IgD-negative memory B cell (primary cell): Measurements from ENCODE around the gene TLX1. TPM values are rescaled to one million over a fixed set of nuclear protein-coding genes. Genes with fewer than 3 reads are reported as not detected.

ENCODE experiments used
- H3K27ac Mint-ChIP-seq, 3 donors: one replicate each; pipeline ENCODE4 v1.8.0; 2020 to 2022; ENCODE audit warnings: mild to moderate bottlenecking in 3 of 3, mixed read lengths in 3 of 3, moderate library complexity in 1 of 3
- H3K27me3 Mint-ChIP-seq: one replicate; pipeline ENCODE4 v1.8.0; 2021; ENCODE audit warnings: mixed read lengths
- H3K36me3 Mint-ChIP-seq: one replicate; pipeline ENCODE4 v1.8.0; 2020; ENCODE audit warnings: mild to moderate bottlenecking, mixed read lengths
- H3K4me1 Mint-ChIP-seq, 3 donors: one replicate each; pipeline ENCODE4 v1.8.0; 2020 to 2022; ENCODE audit warnings: mixed read lengths in 3 of 3, mild to moderate bottlenecking in 1 of 3
- H3K4me3 Mint-ChIP-seq, 4 donors: one replicate each; pipeline ENCODE4 v1.8.0; 2020 to 2022; ENCODE audit warnings: mild to moderate bottlenecking in 4 of 4, mixed read lengths in 4 of 4, moderate library complexity in 3 of 4
- H3K9me3 Mint-ChIP-seq, 3 donors: one replicate each; pipeline ENCODE4 v1.8.0; 2020 to 2021; ENCODE audit warnings: mixed read lengths in 3 of 3, mild to moderate bottlenecking in 1 of 3
- polyA plus RNA-seq: library from polyadenylated mRNA; unstranded; fragments of 300-500 nt; fragmentation: Illumina TruSeq; gene quantifications from one replicate; pipeline ENCODE4 v1.2.3, GENCODE V29; 2021

Gene TLX1
- polyA plus RNA-seq, 1 donor from 2014 or later, result not detected

GRCh38 chr10:101122270-101123084, 8.6 kb upstream of the TLX1 start:
- Mint-ChIP-seq H3K36me3 (peaks cover 2% of the 10 kb centered on the region), H3K27me3 (peaks cover 60% of the 10 kb centered on the region)

DNA sequence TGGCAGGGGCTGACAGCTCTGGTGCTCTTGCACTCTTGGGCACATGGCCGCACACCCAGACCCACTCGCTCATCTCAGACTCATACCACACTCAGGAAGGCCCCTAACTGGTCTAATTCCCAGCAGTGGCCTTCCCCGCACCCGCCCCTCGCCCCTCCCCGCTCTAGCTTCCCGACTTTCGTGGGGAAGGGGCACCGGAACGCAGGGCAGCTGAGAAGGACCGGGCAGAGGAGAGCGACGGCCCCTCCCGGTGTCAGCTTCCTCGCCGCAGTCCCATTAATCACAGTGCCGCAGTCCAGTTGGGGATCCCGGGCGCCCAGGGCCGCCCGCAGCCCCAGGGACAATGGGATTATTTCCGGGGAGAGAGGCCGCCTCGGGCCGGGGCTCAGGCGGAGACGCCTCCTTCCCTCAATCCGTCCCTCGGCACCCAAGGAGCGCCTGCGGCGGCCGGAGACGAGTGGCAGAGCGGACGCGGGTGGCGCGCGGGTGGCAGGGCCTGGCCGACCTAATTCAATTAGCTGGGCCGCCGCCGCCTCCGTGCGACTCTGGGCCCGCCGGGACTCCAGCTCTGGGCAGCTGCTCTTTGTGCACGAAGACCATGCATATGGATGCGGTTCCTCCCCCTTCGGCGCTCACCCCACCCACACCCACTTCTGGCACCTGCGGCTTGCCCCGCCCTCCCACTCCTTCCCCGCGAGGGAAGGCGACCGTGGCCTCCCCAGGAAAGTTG, 7.8 kb upstream of the TLX1 start:
- Mint-ChIP-seq H3K27me3 (peaks cover 60% of the 10 kb centered on the region), H3K27ac (no peak overlapping the region), H3K9me3 (peaks cover 0 to 3% (median 1%) of the 10 kb centered on the region in 3 donors), H3K4me3 (peak overlapping the region; percentile 16 to 87 (median 64)), H3K36me3 (peaks cover 2% of the 10 kb centered on the region), H3K4me1 (peaks cover 10 to 22% (median 19%) of the 10 kb centered on the region in 3 donors)

More at GRCh38 chr10:101122270-101123084, 8.6 kb upstream of the TLX1 start:
- Mint-ChIP-seq H3K9me3 (peaks cover 0 to 3% (median 1%) of the 10 kb centered on the region in 3 donors), H3K4me1 (peaks cover 10 to 22% (median 19%) of the 10 kb centered on the region in 3 donors), H3K4me3 (peak overlapping the region in 3 of 4 donors; percentile 72 to 92 (median 87)), H3K27ac (no peak overlapping the region)

- H3K4me1 Mint-ChIP-seq, result peaks cover 10 to 22% (median 19%) of the 10 kb centered on the region in 3 donors
- peaks cover 0 to 5% (median 1%) of the 10 kb centered on the region in 3 donors for H3K9me3 Mint-ChIP-seq
- no peak overlapping the region for H3K27ac Mint-ChIP-seq
- peaks cover 64% of the 10 kb centered on the region for H3K27me3 Mint-ChIP-seq
- peaks cover 4% of the 10 kb centered on the region for H3K36me3 Mint-ChIP-seq
- H3K4me3 Mint-ChIP-seq, result peak overlapping the region; percentile 16 to 79 (median 64)
Observed at GRCh38 chr10:101123815-101124617, 7.1 kb upstream of the TLX1 start.

- peaks cover 0 to 5% (median 1%) of the 10 kb centered on the region in 3 donors for H3K9me3 Mint-ChIP-seq
- H3K4me3 Mint-ChIP-seq, result peak overlapping the region in 1 of 4 donors; percentile 29
- H3K27me3 Mint-ChIP-seq, result peaks cover 71% of the 10 kb centered on the region
Observed at GRCh38 chr10:101124933-101125332, 6.2 kb upstream of the TLX1 start.

DNA sequence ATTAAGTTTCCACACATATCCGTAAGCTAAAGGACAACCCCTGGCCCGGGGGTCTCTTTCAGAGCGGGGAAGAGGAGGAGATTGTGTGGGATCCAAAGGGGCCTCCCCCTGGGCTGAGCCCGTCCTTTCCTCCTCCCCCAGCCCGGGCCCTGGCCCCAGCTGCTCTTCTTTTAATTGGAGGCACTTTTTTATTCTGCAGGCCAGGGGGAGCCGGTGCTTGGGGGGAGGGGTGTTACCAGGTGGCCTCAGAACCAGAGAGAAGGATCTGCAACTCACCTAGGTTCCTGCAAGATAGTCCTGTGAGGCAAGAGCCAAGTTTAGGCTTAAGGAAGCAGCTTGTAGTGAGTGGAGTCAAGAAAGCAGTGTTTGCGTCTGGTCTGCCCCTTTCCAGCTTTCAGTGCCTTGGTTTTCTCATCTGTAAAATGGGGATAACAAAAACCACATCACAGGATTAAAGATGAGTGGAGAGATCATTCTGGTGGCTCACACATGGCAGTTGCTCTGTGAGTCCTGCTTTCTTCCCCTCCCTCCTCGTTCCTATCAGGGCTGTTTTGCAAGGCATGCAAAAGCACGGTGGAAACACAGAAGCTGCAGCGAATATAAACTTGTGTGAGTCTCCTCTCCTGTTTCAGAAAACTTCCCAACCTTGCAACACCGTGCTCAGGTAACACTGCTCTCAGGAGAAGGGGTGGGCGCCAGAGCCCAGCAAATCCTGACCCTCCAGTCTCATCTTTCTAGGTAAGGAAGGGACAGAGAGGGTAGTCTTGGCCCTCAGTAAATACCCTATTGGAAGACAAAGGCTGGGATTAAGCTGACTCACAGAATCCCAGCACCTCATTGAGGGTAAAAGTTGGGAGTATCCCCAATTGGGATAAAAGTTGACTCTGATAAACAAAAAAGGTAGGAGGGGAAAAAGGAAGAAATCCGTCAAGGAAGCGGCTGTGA, 4.1 kb upstream of the TLX1 start:
- H3K4me1 Mint-ChIP-seq, result peaks cover 7 to 12% (median 11%) of the 10 kb centered on the region in 3 donors
- no peak overlapping the region for H3K4me3 Mint-ChIP-seq
- no peak overlapping the region for H3K27ac Mint-ChIP-seq
- peaks cover 2% of the 10 kb centered on the region for H3K36me3 Mint-ChIP-seq
- H3K27me3 Mint-ChIP-seq, result peaks cover 71% of the 10 kb centered on the region
- peaks cover 0 to 5% (median 1%) of the 10 kb centered on the region in 3 donors for H3K9me3 Mint-ChIP-seq

More at GRCh38 chr10:101124933-101125332, 6.2 kb upstream of the TLX1 start:
- Mint-ChIP-seq H3K4me1 (peaks cover 10 to 22% (median 19%) of the 10 kb centered on the region in 3 donors), H3K27ac (no peak overlapping the region), H3K36me3 (peaks cover 4% of the 10 kb centered on the region)

DNA sequence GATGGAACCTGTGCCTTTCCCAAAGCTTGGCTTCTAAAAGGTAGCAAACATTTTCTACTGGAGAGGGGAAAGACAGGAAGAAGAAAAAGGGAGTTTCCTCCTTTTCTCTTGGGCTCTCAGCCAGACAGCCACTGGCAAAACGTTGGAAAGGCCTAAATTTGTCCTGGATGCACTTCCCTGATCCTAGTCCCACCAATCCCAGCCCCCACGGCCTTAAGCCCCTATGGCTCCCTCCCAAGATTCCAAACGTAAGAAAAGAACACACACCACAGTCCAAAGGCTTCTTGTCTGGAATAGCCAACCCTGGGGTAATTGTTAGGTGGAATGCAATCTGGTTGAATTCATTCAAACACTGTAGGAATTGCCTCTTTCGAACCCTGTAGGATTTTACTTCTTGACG, 959 bp upstream of the TLX1 start:
- H3K4me1 Mint-ChIP-seq, result peaks cover 1 to 8% (median 6%) of the 10 kb centered on the region in 3 donors
- H3K9me3 Mint-ChIP-seq, result peaks cover 0 to 5% (median 0%) of the 10 kb centered on the region in 3 donors
- H3K27me3 Mint-ChIP-seq, result peaks cover 78% of the 10 kb centered on the region
- H3K27ac Mint-ChIP-seq, result no peak overlapping the region
- peak overlapping the region in 1 of 4 donors; percentile 25 for H3K4me3 Mint-ChIP-seq
- peaks cover 3% of the 10 kb centered on the region for H3K36me3 Mint-ChIP-seq

GRCh38 chr10:101131962-101132635, 999 bp downstream of the TLX1 start:
- peaks cover 0 to 4% (median 2%) of the 10 kb centered on the region in 3 donors for H3K9me3 Mint-ChIP-seq
- peak overlapping the region in 1 of 3 donors; percentile 74 for H3K27ac Mint-ChIP-seq
- H3K4me1 Mint-ChIP-seq, result peaks cover 5 to 14% (median 11%) of the 10 kb centered on the region in 3 donors
- peak overlapping the region in 3 of 4 donors; percentile 62 to 87 (median 78) for H3K4me3 Mint-ChIP-seq
- H3K27me3 Mint-ChIP-seq, result peaks cover 82% of the 10 kb centered on the region
- H3K36me3 Mint-ChIP-seq, result peaks cover 3% of the 10 kb centered on the region

DNA sequence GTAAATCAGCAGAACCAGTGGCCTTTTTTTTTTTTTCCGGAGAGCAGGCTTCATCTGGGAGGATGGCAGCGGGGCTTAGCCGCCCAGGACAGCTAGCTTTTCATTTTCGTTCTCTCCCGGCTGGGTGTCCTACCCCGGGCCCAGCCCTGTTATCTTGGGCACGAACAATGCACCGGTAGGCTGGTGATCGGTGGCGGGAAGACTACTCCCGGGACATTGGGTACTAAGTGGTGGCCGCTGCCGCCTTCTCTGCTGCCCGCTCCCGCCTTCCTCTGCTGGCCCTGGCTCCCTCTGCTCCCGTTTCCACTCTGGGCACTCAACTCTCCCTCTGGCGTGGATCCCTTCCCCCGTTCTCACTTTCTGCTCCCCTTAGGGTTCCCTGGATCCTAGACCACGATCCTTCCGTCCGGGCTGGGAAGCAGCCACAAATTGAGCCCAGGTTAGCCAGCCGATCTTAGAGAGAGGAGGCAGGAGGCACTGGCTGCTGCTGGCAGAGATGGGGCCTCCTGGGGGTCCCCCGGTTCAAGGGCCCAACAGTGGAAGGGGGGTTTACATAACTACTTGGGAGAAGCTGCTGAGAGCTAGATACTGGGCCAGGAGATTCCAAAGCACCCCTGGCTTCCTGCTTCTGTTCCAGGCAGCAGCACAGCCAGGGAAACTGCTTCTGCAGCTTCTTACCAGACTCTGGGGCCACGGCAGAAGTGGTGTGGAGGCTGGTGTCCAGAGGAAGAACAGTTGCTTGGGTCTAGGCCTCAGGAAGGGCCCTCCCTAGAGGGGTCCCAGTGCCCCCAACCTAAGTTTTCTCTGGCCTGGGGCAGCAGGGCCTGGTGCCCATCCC, 1.8 kb downstream of the TLX1 start:
- H3K4me1 Mint-ChIP-seq, result peaks cover 7 to 14% (median 11%) of the 10 kb centered on the region in 3 donors
- H3K27ac Mint-ChIP-seq, result peak overlapping the region in 2 of 3 donors; percentile 74 to 92
- H3K4me3 Mint-ChIP-seq, result peak overlapping the region in 3 of 4 donors; percentile 60 to 78 (median 62)
- H3K27me3 Mint-ChIP-seq, result peaks cover 82% of the 10 kb centered on the region
- peaks cover 0 to 4% (median 2%) of the 10 kb centered on the region in 3 donors for H3K9me3 Mint-ChIP-seq
- peaks cover 3% of the 10 kb centered on the region for H3K36me3 Mint-ChIP-seq

- peaks cover 9 to 21% (median 11%) of the 10 kb centered on the region in 3 donors for H3K4me1 Mint-ChIP-seq
- H3K9me3 Mint-ChIP-seq, result peaks cover 0 to 4% (median 0%) of the 10 kb centered on the region in 3 donors
- peak overlapping the region in 3 of 4 donors; percentile 33 to 81 (median 38) for H3K4me3 Mint-ChIP-seq
- peaks cover 1% of the 10 kb centered on the region for H3K36me3 Mint-ChIP-seq
- peaks cover 85% of the 10 kb centered on the region for H3K27me3 Mint-ChIP-seq
- peak overlapping the region; percentile 74 to 92 (median 82) for H3K27ac Mint-ChIP-seq
Observed at GRCh38 chr10:101133489-101134298, 2.6 kb downstream of the TLX1 start.

DNA sequence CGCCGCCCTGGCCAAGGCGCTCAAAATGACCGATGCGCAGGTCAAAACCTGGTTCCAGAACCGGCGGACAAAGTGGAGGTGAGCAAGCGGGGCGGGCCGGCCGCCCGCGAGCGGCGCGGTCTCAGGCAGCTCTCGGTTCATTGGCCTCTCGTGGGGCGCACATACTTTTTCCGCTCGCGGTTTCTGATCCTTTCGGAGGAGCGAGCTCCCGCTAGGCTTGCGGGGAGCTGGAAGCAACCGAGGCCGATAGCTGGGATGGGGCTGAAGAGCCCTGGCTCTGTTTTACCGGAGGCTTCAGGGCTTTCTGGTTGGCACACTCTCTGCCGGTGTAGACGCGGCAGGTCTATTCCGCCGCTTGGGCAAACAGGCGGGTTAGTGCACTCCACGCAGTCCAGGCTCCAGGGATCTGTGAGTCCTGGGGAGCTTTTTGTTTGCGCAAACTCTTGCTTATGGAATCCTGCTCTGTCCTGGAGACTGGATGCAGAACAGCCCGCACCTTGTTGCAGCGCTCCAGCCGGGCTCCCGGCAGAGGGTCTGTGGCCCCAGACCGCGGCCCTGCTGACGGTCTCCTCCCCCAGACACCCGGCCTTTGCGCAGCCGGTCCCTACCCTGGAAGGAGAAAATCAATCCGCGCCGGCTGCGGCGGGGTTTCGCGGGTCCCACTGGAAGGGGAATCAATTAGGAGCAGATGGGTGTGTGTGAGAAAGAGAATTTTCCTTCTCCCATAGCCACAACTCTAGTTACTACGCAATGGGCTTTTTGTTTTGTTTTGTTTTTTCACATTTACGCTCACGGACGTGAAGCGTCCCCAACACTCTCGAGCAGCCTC, 3.4 kb downstream of the TLX1 start:
- H3K27me3 Mint-ChIP-seq, result peaks cover 87% of the 10 kb centered on the region
- H3K36me3 Mint-ChIP-seq, result peaks cover 1% of the 10 kb centered on the region
- H3K9me3 Mint-ChIP-seq, result peaks cover 0 to 4% (median 0%) of the 10 kb centered on the region in 3 donors
- peaks cover 9 to 21% (median 11%) of the 10 kb centered on the region in 3 donors for H3K4me1 Mint-ChIP-seq
- peak overlapping the region; percentile 53 to 80 (median 71) for H3K4me3 Mint-ChIP-seq
- H3K27ac Mint-ChIP-seq, result peak overlapping the region; percentile 23 to 82 (median 63)
